GM21381 (cell line): ENCODE measurements around the gene MOGAT1.

ENCODE experiments used
- ATAC-seq: cut with Tn5 transposase; IDR thresholded peaks from one replicate; pipeline ENCODE4 v1.9.1; 2021; ENCODE audit warnings: mild to moderate bottlenecking, moderate library complexity; ENCODE audit not compliant: unreplicated experiment

Gene MOGAT1

GRCh38 chr2:222671259-222672067 is at the start of gene MOGAT1:
MOGAT1 (plus strand) TSS chr2:222671658; CDS start chr2:222671786, 128 bp downstream.
- ATAC-seq, result no peak

DNA sequence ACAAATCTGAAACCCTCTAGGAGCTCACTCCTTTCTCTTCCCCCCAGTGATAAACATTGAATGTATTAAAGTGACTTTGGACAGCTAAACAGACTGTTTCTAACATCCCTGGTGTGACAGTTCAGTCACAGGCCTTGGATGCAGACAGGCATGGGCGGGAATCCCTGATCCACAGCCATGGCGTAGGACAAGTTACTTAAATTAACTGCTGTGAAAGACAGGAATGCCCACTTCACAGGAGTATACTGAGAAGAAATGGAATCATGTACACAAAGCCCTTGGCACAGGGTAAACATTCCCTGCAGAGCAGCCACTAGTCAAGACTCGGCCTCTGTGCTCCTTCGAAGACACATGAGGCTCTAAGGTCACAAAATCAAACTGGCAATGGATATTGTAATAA is 49.6 kb upstream of the MOGAT1 start:
- ATAC-seq, result no peak

GRCh38 chr2:222622910-222623309 is 48.5 kb upstream of the MOGAT1 start:
- no peak for ATAC-seq

- no peak for ATAC-seq
These were observed 47.6 kb upstream of the MOGAT1 start for GRCh38 chr2:222623756-222624309.

DNA sequence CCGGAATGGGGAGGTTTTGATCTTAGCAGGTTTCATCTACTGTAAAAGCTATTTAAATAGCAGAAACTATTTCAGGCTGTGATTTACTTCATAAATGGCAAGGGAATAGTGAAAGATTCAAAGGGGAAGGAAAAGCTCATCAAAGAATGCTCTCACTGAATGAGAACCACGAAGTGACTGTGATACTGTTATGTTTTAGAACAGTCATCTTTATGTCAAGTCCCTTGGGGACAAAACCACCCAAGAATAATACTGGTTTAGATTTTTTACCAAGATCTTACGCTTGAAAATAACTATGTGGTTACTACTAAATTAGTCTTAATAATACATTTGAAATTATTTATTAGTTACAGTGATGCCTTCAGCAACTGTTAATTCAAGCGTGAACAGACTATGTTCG is 43.7 kb upstream of the MOGAT1 start:
- ATAC-seq, result no peak

DNA sequence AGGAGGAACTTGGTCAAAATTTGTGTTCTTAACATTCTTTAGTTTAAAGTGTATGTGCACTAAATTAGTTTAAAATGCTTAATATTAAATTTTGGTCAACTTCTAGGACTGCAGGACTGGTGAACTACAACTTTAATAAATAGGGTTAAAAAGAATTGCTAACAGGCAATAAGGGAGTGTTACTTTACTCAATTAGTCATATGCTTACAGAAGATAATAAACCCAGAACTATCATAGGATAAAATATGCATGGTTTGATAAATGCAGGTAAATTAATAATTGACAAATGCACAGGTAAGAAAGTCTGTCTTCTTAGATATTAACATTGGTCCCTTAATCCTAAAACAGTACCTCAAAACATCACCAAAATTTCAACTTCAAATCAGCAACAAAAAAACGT is 36.2 kb upstream of the MOGAT1 start:
- no peak for ATAC-seq

GRCh38 chr2:222637067-222637466 is 34.4 kb upstream of the MOGAT1 start:
- ATAC-seq, result no peak

DNA sequence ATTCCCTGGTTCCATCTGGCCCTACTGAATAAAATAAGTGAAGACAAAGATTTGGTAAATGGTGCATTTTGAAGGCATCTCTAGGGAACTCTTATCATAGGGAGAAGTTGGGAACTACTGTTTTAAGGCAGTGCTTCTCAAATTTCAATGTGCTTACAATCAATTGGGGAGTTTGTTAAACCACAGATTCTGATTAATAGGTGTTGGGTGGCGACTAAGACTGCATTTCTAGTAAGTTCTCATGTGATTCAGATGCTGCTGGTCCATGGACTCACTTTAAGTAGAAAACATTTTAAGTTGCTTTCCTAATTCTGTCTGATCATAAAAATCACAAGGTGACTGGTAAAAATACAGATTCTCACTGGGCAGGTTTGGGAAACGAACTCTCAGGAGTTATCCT is 30.1 kb upstream of the MOGAT1 start:
- ATAC-seq, result no peak

DNA sequence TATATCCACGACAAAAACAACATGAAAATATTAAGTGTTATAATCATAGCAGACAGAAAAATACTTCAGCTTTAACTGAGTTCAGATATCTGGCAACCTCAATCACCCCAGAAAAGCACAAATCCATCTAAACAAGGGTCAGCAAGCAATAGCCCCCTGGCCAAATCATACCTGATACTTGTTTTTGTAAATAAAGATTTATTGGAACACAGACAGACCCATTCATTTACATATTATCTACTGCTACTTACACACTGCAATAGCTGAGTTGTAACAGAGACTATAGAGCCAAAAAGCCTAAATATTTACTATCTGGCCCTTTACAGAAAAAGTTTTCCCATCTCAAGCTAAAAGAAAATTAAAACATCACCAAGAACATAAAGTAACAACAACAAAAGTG is 28.3 kb upstream of the MOGAT1 start:
- ATAC-seq, result no peak

DNA sequence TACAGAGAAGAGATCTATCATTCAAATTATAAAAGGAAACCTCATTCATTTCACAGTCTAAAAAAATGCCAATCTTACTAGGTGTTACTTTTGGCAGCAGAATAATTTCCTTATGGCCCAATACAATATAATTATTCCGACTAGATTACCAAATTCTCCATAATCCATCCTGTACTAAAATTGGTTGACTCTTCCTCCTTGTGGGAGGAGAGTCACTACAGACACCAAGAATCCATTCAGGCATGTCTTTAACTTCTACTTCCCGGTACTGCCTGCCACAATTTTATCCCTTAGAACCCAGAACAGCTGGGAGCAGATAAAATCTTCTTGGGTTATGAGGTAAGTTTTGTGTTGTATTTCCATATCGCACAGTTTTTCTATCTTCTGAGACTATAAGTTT is 25.4 kb upstream of the MOGAT1 start:
- no peak for ATAC-seq

DNA sequence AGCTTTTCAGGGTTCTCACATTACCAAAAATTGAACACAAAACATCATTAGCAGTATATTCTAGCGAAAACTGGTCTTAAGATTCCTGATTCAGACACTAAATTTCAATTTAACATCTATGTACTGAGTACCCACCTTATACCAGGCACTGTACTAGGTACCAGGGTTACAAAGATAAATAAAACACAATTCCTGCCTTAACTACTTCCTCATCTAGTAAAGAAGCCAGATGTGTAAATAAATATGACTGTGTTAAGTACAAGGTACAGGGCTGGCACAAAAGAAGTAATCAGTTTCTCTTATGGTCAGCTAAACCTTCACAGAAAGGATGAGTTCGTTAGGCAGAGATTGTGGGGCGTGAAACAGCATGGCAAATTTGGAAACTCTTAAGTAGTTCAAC is 21.7 kb upstream of the MOGAT1 start:
- no peak for ATAC-seq

GRCh38 chr2:222651718-222652418 is 19.6 kb upstream of the MOGAT1 start:
- ATAC-seq, result no peak

DNA sequence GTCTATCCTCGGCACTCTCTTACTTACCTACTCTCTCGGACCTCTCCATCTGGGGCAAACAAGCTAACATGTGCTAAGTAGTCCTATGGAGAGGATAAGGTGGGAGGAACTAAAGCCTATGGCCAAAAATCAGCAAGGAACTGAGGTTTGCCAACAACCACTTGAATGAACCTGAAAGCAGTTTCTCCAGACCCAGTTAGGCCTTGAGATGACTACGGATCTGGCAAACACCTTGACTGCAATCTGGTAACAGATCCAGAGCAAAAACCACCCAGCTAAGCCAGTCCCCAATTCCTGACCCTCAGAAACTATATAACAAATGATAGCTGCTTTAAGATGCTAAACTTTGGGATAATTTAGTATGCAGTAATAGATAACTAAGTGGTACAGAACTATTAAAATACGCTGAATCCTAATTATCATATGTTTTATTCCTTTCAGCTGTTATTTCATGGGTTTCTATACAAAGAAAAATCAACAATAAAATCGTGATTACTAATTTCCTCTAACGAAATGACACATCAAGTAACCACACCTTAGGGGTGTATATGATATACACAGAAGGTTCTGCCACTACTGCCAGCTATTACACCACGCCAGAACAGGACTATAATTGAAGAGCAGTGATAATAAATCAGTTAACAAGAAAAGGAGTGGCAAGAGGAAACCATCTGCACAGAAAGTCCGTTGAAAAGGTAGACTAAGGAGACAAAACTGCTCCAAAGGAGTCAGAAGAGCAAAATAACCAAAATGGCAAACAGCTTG is 18.8 kb upstream of the MOGAT1 start:
- ATAC-seq, result no peak

DNA sequence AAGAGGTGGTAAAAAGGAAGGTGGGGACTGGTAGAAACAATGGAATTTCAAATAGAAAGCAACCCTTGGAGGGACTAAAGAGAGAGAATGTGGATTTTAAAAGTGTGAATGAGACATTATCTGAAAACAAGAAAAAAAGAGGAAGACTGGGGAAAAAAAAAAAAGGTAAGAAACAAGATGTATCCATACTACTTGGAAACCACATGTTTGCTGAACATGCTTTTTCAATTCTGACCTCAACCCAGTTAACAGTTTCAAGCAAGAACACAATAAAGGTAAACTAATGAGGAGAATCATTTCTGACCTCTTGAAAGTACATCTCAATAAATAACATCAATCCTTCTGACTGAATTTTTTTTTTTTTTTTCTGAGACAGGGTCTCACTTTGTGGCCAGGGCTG is 18.2 kb upstream of the MOGAT1 start:
- no peak for ATAC-seq

- peak; percentile 92 for ATAC-seq
These were observed 15.5 kb upstream of the MOGAT1 start, which contains the start of gene FARSB for GRCh38 chr2:222655787-222656525. FARSB (minus strand) TSS chr2:222656092; CDS start chr2:222656073, 19 bp downstream.

GRCh38 chr2:222656526-222657446 is 14.7 kb upstream of the MOGAT1 start:
- ATAC-seq, result peak; percentile 14

DNA sequence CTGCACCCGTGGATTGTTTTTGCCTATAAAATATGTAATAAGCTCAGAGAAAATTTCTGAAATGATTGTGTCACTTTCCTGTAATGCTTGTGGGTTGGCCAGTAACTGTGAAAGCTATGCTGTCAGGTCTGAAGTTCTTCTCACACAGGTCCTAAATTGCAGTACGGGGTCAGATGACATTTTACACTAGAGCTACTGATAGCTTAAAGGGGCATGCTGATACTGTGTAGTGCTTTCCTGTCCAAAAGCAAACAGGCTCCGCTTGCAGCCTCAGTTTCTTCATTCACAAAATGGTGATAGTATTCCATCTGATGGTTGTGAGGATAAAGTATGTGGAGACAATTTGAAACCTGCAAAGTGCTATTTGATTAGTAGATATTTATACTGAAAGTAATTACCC is 8.0 kb upstream of the MOGAT1 start:
- no peak for ATAC-seq

DNA sequence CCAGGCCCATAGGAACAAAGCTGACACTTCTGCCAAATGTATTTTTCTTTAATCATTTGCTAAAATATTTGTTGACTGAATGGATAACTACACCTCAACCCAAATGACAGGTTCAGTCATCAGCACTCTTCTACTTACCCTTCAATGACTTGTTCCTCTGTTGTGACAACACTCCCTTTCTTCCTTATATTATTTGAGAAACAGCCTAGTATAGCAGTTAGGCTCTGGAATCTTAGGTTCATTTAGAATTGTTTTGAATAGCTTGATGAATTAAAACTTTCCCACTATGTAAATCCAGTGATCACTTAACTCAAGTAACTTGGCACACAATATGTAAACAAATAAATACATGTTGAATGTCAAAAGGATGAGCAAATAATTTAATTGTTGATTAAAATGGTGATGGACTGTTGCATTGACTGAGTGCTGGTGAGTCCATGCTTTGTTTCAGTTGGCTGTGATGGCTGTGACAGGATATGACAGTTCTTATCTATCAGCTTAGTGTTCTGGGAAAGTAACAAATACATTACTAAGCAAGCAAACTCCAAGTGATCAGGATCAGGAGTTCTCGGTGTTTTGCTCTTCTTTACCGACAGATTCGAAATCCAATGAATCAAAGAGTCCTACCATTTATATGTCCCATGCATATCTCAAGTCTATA is 2.8 kb upstream of the MOGAT1 start:
- ATAC-seq, result no peak

GRCh38 chr2:222669353-222669752 is 2.1 kb upstream of the MOGAT1 start:
- no peak for ATAC-seq
